HG03095 (cell line): ENCODE data around the gene BATF.

Experiments used
- ATAC-seq: cut with Tn5 transposase; IDR thresholded peaks from one replicate; pipeline ENCODE4 v1.9.1; 2021; ENCODE audit warnings: moderate library complexity; ENCODE audit not compliant: unreplicated experiment

Gene BATF

DNA sequence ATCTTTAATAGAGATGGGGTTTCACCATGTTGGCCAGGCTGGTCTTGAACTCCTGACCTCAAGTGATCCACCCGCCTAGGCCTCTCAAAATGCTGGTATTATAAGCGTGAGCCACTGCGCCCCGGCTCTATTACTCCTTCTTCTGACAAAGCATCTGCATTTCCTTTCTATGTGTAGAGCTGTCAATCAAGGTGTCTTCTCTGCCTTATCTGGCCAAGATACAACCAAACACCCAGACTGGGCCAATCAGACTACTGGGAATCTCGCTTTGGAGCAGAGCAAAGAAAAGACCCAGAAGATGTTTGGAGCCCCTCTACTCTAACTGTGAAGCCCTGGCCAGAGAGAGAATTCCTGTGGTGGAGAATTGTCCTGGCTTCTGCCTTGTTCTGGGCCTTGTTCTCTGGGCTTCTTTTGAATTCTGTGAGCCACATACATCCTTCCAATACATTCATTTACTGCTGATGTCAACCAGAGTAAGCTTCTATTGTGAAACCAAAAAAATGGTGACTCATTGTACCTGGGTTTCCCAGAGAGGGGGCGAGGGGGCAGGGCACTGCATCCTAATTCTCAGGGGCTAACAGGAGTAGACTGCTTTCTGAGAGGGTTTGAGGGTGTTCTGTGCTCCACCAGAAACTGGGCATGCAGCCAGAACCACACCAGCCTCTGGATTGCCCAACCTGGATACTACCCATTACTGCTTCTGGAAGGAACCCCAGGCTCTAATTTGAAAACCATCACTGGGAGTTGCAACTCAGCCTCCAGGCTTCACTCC lies 37.4 kb downstream of the BATF start:
- ATAC-seq: no peak

DNA sequence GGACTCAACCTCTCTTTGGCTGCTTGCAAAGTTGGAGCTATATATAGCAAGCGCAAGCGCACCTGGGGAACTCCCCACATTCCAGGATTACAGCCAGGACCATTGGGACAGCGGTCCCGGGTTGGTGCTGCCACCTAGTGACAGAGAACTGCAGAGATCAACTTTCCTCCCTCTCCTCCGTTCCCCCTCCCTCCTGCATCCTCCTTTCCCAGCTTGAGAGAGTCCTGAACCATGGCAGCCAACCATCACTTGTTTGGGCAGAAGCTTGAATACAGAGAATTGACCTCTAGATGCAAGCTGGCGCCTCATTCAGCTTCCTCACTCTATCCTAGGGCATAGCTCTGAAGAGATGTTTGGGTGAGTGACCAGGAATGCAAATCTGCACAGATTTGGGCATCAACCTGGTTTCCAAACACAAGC lies 38.8 kb downstream of the BATF start:
- ATAC-seq: no peak

DNA sequence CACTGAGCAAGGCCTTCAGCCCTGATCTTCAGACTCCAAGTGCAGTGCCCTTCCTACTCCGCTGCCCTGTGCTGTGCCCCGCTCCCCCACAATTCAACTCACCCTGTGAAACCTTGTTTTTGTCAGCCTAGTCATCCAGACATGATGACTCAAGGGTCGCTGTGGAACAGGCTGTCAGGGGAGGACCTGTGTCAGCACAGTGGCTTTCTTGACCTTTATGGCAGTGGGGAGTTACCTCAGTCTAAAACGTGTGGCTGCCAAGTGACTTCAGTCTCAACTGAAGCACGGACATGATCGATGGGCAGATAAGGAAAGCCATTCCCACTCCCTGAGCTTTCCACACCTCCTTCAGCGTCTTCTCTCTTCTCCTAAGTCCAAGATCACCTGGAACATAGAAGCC lies 39.8 kb downstream of the BATF start:
- ATAC-seq: no peak

DNA sequence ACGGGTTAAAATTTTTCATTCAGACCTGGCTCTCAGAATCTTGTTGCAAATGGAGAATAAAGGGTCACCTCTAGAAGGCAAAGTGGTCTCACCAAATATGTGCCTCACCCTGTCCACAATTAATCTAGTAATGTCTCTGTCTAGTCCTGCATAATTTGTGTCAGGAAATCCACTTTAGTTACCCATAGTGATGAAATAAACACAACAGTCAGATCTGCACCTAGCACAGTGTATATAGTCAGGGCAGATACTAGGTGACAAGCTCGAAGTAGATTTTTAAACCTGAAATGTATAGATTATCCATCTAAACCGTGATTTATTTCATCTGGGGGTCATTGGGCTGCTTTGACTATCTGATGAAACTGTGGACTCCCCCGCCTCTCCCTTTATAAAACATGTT lies 40.2 kb downstream of the BATF start:
- no peak for ATAC-seq

DNA sequence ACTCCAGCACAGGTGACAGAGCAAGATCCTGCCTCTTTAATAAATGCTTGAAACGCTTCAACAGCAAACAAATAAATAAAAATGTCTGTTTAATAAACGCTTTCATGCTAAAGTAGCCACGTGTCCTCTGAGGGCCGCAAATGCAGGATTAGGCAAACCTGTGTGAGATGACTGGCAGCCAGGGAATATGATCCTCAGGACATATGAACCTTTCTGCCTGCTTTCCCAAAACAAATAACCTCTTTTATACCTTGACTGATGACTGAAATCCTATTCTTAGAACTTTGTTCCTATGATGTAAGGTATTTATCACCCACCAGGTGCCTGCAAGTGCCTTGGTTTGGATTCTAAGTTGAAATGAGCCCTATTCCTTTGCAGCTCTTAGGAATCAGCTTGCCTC lies 41.7 kb downstream of the BATF start:
- ATAC-seq: no peak

DNA sequence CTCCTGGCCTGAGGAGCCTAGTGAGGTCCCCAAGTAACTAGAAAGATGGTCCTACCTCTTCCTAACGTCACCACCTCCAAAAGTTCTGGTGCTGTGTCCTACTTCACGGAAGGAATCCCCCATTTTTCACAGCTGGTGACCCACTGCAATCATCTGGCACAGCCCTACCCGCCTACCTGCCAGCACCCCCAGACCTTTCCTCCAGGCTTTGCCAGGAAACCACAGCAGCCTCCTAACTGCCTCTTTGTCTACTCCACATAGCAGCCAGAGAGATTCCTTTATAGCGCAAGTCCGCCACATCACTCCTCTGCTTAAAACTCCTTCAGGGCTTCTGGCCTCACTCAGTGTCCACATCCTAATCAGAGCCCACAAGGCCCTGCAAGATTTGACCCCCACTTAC lies 42.8 kb downstream of the BATF start:
- no peak for ATAC-seq

DNA sequence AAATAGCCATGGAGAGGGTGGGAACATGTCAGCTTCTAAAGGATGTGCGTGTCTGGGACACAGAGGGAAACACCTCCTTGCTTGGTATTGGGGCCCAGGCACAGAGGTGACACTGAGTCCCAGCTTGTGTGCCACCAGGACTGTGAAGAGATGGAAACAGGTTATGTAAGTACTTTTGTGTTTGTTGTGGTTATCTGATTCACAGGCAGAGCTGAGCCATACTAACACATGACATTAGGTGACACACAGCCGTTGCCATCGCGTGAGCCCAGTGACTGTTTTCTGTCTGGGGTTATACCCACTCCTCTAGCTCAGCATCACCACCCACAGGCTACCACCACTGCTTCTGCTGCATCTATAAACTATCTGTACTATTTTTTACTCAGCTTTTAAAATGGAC lies 44.1 kb downstream of the BATF start:
- ATAC-seq: no peak

DNA sequence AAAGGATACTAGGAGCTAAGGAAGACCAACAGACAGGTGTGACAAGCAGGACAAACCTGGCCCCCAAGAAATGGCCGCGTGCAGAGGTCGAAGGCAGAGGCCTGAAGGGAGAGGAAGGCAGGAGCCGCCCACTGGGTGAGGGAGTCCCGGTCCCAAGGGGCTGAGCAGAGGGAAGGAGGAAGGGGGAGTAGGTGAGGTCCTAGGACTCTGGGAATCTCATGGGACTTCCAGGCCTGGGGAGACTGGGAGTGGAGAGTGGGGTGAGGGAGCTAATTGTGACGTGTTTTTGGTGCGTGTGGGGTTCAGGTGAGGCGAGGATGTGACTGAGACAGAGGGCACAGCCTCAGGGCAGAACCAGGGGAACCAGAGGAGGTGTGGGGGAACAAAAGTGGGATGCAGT lies 44.5 kb downstream of the BATF start:
- no peak for ATAC-seq

DNA sequence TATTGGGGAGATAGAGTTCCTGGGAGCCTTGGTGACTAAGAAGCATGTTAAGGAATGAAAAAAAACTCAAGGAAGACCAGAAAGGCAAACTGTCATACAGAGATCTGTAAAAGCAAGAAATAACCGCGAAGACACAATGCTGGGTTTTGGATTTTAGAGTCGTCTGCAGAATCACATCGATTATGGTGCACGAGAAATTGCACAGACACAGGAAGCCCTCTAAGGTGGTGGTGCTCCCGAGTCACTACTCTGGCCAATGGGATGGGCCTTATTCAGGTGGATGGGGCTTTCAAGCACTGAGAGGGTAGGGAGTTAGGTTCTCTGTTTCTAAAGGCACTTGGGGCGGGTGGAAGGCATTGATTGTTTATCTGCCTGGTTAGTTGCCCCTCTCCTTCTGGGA lies 45.9 kb downstream of the BATF start:
- no peak for ATAC-seq

DNA sequence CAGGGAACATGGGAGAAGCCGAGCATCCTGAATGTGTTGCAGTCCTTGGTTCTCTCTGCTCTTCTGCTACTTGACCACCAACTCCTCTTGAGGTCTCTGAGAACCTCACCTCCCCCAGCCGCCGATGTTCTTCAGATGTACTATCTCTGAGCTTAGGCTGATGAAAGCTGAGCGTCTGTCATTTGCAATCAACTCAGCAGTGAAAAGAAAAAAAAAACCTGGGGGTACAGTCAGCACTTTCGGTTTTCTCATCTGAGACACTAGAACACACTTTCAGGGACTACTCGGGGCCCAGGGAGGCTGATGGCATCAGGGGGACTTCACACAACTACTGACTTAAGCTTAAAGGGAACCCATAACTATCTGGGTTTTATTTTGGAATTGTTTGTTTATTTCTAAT lies 46.5 kb downstream of the BATF start:
- no peak for ATAC-seq

DNA sequence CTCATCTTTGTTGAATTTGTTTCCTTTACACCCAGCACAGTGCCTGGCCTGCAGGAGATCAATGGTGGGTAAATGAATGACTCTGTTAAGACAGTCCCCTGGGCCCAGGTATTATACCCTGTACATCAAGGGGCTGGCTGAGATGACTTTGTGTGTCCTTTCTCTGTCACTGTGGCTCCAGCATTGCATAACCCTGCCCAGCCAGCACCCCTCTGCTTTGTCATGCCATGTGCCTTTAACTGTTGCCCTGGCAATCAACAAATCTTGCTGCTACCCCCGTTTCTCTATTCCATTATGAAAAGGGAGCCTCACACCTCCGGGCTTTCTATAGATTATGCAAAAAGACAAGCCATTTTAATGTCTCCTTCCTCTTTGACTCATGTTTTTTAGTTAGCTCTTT lies 48.5 kb downstream of the BATF start:
- ATAC-seq: no peak

DNA sequence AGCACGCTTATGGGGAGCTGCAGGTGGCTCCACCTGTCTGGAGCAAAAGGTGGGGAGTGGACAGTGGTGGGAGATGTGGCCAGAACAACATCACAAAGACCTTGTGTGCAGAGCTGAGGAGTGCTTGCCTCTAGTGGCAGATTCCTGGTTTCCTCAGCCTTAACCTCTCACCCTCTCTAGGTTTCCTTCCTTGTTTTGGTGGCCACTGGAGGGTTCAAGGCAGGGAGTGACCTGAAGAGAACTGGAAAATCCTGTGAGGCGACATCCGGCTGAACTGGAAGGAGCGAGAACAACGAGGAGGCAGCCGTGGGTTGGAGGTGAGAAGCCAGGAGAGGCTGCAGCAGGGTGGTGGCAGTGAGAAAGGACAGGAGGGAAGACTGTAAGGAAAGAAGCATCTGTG lies 49.8 kb downstream of the BATF start:
- ATAC-seq: no peak

DNA sequence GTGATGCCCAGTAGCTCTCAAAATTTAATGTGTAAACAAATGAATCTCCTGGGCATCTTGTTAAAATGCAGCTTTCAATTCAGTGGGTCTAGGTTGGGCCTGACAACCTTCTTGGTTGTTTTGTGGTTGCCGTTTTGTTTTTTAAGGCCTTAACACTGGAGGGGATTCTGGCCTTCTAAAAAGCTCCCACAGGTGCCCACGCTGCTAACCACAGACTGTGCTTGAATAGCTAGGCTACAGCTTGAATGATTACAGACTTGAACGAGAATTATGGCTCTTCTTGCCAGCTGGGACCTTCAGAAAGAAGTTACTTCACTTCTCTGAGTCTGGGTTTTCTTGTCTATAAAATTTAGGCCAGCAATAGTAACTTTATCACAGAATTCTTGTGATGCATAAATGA lies 54.8 kb downstream of the BATF start:
- ATAC-seq: no peak

DNA sequence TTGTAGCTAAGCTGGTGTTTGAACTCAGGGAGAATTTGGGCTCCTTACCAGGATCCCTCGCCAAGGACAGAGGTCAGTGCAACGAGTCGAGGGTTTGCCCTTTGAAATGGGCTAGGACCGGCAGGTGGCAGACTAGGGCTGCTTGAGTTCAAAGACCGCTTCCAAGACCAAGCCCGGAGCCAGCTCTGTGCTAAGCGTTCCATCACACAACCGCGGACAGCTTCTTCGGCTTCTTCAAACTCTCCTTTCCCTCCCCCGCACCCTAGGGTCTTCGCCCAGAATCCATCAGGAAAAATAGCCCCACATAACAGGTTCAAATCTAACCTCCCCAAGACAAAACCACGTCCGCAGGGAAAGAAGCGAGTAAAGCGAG lies 55.4 kb downstream of the BATF start:
- peak; percentile 82 for ATAC-seq

DNA sequence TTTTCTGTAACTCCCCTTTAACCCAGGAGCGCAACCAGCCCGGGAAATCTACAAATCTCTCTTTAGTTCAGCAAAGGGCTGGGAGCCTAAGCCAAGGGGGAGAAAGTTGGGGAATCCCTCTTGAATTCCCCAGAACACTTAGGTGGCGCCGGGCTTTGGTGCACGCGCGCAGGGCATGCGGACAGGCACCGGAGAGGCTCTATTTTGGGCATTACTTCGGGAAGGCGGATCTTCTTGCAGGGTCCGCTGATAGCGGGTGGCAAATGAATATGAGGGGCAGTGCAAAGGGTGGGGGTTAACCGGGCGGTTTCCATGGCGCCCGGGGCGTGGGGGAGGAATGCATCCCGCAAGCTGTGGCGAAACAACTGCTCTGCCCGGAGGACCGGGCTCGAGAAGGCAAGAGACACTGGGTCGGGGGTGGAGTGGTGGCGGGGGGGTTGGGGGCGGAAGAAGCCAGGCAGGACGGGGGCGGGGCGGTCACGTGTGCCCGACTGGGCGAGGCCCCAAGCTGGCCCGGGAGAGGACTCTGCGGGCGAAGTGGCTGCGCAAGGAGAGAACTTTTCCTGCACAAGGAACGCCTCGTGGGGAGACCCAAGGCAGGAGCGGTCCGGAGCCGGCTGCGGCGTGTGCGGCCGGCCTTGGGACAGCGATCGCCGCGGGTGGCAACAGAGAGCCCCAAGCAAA lies 56.0 kb downstream of the BATF start, which contains the start of gene FLVCR2:
Gene FLVCR2 (plus strand): TSS at position 519 of the 684 bp plus-strand sequence. CDS start 353 bp downstream, outside the sequence.
- peak; percentile 30 for ATAC-seq

DNA sequence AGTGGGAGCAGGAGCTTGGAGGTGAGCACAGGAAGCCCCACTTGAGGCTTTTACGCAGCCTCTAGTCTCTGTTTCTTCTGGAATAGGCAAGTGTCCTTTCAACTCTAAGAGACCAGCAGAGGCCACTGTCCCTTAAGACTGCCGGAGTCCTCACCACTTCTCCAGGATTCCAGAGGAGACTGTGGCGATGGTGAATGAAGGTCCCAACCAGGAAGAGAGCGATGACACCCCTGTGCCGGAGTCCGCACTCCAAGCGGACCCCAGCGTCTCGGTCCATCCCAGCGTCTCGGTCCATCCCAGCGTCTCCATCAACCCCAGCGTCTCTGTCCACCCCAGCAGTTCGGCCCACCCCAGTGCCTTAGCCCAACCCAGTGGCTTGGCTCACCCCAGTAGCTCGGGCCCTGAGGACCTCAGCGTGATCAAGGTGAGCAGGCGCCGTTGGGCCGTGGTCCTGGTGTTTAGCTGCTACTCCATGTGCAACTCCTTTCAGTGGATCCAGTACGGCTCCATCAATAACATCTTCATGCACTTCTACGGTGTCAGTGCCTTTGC lies 56.6 kb downstream of the BATF start:
- ATAC-seq: no peak

DNA sequence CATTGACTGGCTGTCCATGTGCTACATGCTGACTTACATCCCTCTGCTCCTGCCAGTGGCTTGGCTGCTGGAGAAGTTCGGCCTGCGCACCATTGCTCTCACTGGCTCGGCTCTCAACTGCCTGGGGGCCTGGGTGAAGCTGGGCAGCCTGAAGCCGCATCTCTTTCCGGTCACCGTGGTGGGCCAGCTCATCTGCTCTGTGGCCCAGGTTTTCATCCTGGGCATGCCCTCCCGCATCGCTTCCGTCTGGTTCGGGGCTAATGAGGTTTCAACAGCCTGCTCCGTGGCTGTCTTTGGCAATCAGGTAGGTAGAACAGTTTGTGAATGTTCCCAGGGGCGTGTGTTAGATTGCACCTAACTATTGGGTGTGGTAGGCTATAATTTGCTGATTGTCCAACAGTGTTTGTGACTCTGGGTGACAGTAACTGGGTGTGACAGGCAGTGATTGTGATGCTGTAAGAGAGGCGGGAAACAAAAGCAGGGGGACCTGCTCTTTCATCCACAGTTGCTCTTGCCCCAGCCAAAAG lies 57.1 kb downstream of the BATF start:
- ATAC-seq: no peak

DNA sequence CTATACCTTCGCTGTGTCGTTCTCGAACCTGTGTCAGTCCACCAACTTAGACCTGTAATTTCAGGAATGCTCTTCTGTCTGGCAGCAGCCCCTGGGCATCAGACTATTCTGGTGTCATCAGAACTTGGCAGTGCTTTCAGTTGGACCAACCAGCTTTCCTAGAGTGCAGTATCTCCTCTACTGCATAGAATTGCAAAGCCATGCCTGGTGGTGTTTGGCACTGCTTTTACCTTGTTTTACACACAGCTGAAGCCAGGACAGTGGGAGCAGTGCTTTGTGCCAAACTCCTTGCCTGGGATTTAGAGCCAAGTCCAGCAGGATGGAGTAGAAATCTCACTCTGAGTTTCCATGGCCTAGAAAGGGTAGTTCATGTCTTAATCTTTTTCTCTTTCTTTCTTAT lies 57.6 kb downstream of the BATF start:
- ATAC-seq: no peak

DNA sequence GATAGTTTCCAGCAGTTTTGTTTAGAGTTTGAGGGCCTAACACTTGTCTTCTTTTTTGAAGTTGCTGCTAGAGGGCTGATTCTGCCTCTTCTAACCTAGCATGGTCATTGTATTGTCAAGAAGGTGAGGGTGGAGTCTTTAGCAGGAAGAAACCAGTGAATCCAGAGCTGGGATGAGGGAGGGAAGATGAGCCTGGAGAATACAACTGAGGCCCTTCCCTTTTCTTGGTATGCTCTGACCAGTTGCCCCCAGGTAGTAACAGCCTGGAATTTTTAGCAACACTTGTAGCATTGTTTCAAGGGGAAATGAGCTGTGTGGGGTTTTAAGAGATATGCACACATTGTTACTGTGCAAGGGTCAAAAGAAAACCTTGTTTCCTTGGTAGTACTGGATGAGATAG lies 65.1 kb downstream of the BATF start:
- ATAC-seq: no peak

DNA sequence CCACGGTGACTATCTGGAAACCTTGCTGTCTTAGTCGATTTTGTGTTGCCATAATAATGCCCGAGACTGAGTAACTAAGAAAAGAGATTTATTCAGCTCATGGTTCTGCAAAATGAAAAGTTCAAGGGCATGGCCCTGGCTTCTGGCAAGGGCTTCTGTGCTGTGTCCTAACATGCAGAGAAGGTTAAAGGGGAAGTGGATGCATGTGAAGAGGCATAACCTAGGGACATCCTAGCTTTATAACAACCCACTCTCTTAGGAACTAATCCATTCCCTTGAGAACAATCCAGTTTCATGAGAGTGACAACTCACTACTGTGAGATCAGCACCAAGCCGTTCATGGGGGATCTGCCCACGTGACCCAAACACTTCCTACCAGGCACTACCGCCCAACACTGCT lies 67.7 kb downstream of the BATF start:
- no peak for ATAC-seq

DNA sequence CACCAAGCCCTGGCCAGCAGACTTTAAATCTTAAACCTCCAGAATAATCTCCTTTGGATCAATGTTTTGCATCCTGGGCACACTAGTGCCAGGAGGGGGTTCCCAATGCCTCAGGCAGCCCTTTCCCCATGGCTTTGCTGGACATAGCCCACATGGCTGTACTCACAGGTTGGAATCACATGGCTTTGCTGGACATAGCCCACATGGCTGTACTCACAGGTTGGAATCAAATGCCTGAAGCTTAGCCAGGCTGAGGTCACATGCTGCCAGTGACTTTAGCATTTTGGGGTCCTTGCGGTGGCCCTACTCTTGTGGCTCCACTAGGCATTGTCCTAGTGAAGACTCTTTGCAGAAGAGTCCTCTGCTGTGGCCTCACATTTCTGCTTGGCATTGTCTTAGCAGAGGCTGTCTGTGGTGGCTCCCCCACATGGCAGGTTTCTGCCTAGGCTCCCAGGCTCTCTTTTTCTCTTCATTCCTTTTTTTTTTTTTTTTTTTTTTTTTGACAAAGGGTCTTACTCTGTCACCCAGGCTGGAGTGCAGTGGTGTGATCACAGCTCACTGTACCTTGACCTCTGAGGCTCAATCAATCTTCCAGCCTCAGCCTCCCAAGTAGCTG lies 69.2 kb downstream of the BATF start:
- ATAC-seq: no peak
